GM18520 (cell line): ENCODE data around the gene SLAMF9.

Experiments used
- ATAC-seq: cut with Tn5 transposase; IDR thresholded peaks from one replicate; pipeline ENCODE4 v1.9.1; 2021; ENCODE audit not compliant: unreplicated experiment

The SLAMF9 gene

DNA sequence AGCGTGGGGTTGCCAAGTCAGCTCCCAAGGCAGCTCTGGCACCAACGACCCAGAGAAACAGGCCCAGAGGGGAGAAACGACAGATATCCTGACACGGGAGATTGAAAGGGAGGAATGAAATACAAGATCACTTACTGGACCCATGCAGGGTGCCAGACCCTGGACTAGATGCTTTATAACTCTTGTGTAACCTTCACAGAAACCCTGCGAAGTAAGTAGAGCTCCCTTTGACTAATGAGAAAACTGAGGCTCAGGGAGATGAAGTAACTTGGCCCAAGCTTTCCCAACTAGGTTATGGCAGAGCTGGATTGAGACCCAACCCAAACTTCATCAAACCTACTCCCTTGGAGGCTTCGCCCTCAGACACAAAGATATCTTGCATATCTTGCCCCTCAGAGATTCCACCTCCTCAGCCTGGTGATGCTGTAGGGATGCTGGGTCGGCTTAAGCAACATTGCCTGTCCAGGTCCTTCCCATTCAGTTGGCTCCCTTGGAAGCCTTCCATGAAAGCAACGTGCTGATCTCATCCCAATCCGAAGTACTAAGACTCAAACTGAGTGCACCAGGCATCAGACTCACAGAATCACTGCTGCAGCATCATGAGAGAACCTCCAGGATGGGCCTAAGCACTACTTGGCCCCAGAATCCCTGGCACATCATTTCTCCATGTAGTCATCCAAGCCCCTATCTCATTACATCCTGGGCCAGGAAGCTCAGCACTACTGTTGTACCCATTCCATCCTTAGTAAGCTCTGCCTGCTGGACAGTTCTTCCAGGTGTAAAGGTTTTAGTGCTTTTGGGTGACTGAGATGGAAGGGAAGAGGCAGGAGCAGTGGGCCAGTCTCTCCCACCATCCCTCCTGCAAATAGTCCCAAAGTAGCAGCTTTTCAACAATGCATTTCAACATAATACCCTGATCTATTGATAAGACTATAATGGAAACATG lies 7.5 kb downstream of the SLAMF9 start:
- ATAC-seq: no peak

GRCh38 chr1:159945483-159946241 lies 8.4 kb downstream of the SLAMF9 start, which contains the start of gene IGSF9:
Gene IGSF9, minus strand, starts transcription at chr1:159945613. Its CDS starts 2,159 bp downstream, at chr1:159943454.
- ATAC-seq: no peak

- ATAC-seq: no peak
These were observed 9.2 kb downstream of the SLAMF9 start for GRCh38 chr1:159944623-159945455.

DNA sequence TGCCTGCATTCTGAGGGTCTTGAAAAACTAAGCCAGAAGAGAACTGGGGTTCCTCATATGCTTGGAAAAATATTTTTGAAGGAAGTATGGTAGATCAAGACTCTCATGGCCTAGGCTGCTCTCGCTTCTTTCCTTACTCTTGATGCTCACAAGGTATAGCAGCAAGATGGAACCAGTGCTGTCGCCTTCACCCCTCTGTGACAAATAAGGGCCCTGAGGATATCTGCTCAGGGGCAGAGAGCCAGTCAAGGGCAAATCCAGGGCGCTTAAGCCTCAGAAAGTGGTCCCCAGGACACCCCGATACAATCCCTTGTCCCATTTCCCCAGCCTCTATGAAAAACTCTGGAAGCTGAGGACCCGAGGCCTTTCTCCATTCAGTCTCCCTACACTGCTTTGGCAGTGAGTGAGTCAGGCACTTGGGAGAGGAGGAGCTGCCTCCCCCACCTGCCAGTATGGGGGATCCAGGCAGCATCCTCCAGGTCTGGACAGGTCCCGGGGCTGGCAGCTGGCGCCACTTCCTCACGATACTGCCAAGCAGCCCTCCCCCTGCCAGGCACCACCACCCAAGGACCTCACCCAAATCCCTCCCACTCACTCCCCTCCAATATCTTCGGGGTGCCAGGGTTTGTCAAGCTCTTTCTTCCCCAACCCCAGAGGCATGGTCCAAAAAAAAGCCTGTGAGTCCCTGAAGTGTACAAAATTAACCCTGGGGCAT lies 10.0 kb downstream of the SLAMF9 start:
- no peak for ATAC-seq

DNA sequence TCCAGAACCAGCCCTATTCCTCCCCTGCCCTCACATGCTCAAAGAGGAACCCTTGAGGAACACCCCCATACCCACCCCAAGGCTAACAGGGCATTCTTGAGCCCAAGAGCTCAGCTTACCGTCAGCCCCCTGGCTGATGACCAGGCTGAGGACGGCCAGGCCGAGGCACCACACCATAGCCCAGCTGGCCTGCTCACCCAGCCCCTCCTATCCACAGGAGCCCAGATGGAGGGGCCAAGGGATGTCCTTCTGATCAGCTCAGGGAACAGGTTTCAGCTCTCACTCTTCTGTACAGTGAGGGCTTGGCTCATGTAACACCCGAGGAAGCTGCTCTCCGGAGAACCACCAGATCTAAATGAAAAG lies 10.8 kb downstream of the SLAMF9 start:
- ATAC-seq: no peak

- no peak for ATAC-seq
These were observed 11.3 kb downstream of the SLAMF9 start for GRCh38 chr1:159942632-159943277.

DNA sequence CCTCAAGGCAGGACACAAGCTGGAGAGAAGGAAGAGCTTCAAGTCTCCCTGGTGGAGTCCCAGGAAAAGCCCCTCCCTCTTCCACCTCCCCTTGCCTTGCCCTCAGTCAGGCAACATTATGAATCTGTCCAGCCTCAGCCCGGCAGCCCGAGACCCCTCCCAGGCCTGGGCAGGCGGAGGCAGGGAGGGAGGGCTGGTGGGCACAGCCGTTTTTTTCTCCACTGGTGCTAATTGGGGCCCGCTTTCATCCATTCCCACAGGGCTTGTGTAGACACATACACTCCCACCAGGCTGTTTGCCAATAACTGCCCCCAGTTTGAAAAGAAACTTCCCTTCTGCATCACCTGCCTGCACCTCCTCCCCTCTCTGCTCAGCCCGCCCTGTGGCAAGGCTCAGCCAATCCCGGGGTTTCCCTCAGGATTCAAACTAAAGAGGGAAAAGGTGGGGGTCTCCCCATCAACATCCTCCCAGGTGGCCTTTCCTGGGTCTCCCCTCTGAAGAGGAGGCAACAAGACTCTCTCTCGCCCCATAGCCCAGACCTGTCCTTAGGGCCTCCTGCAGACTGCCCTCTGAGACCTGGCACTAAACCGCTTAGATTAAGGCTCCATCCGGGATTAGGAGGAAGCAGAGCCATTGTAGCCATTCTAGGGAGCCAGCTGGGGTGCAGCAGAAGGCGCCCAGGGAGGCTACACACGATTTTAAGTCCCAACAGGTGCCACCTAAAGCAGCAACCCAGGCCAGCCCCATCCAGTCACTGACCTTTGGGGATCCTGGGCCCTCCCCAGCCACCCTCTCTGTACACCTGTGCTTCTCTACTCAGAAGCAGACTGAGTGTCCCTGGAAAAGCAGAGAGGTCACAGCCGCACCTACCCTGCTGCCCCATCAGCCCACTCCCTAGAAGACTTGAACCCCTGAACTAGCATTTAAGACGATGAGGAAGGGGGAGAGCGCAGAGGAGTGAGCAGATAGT lies 12.2 kb downstream of the SLAMF9 start:
- no peak for ATAC-seq

DNA sequence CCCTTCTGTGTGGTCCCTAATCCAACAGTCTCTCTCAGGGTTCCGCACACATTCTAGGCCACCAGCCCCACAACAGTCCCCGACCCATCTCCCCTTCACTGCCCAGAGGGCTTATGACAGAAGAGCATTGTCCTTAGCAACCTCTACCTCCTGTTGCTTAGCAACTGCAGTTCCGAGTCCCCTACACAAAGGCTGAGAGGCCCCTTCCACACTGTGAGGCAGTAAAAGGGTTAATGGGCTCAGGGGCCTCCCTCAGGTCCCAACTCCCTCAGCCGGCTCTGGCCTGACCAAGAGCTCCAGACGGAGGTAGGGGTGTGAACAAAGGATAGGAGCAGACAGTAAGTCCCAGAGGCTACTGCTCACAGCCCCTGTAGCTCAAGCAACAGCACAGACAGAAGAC lies 12.9 kb downstream of the SLAMF9 start:
- ATAC-seq: no peak

GRCh38 chr1:159940006-159940620 lies 13.9 kb downstream of the SLAMF9 start:
- no peak for ATAC-seq

GRCh38 chr1:159939678-159940002 lies 14.4 kb downstream of the SLAMF9 start:
- ATAC-seq: no peak

GRCh38 chr1:159938905-159939677 lies 14.9 kb downstream of the SLAMF9 start:
- ATAC-seq: no peak

- ATAC-seq: no peak
These were observed 15.7 kb downstream of the SLAMF9 start for GRCh38 chr1:159938211-159938852.

GRCh38 chr1:159937054-159937750 lies 16.8 kb downstream of the SLAMF9 start:
- no peak for ATAC-seq

GRCh38 chr1:159936273-159936904 lies 17.6 kb downstream of the SLAMF9 start:
- no peak for ATAC-seq

DNA sequence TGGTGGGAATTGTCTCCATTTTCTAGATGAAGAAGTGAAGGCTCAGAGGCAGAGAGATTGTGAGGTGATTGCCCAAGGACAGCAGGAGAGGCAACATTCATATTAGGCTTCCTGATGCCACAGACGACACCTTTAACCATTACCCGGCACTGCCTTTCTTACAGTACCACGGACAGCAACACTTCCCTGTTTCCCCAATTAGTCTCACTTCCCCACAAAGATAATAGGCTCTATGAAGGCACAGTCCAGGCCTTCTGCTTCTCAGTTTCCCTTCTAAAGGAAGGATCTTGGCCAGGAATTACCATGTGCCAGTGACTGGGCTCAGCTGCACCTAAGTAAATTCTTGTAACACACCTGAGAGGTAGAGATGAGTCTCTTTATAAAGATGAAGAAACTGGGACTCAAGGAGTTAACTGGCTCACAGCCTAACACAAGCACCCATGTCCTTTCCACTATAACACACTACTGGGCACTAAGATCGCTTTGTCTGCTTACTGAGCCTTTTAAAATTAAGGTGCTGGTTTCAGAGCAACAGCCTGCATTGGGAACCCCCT lies 18.2 kb downstream of the SLAMF9 start:
- ATAC-seq: no peak

GRCh38 chr1:159935305-159935704 lies 18.7 kb downstream of the SLAMF9 start:
- ATAC-seq: no peak
